GM21576 (cell line): Measurements from ENCODE around the gene MEX3D.

Experiments used
- ATAC-seq: cut with Tn5 transposase; IDR thresholded peaks from one replicate; pipeline ENCODE4 v1.9.1; 2021; ENCODE audit warnings: mild to moderate bottlenecking, moderate library complexity; ENCODE audit not compliant: unreplicated experiment

The MEX3D gene

DNA sequence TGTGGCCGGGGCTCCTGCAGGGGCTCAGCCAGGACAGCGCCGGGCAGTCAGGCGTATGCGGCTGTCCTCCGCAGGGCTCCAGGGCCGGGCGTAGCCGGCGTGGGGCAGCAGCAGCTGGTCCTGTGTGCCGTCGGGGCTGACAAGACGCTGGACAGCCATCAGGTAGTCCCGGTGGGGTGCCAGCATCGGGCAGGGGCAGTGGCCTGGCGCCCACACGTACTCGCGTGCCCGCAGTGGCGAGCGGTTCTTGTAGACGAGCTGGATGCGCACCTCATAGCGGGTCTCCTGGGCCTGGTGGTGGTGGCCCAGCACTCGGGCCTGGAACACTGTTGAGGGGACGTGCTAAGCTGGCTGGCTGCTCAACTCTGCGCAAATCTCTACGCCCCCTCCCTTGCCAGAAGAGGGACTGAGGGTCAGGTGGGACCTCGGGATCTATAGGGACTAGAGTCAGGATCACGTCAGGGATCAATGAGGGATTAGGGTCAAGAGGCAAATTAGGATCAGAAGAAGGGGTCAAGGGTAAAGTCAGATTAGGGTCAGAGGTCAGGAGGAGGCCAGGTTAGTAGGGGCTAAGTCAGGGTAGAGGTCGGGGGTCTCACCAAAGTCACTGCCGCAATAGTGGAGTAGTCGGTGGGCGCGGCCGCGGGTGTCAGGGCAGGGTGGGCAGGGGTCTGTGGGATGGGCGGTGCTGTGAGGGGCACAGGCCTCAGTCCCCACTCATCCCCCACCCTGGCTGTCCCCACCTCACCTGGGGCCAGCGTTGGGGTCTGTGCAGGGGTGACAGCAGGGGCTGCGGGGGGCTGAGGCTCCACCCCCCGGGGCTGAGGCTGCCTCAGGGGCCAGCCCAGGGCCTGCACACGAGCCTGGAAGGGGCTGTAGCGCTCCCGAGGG lies 61.9 kb downstream of the MEX3D start:
- ATAC-seq: no peak

DNA sequence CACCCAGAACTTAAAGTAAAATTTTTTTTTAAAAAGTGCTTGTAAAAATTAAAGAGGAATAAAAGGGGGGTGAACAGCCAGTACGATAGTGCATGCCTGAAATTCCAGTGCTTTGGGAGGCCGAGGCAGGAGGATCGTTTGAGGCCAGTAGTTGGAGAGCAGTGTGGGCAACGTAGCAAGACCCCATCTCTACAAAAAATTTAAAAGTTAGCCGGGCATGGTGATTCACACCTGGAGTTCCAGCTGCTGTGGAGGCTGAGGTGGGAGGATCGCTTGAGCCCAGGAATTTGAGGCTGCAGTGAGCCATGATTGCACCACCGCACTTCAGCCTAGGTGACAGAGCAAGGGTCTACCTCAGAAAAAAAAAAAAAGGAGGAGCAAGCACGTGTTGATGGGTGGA lies 63.1 kb downstream of the MEX3D start:
- ATAC-seq: no peak
